Heart left ventricle (tissue), 13 donors: ENCODE results near the gene DGUOK.

Source experiments
- CTCF ChIP-seq, 12 donors: fragments of 200-600 bp; sonication (generic) in 4 of 12; IDR thresholded peaks; one replicate each; pipeline versions ENCODE4 v1.5.0 to v1.8.0; 2018 to 2022; ENCODE audit warnings: antibody characterized with exemption in 12 of 12, mild to moderate bottlenecking in 5 of 12
- POLR2A ChIP-seq, 2 donors: fragments of 450-650 bp; IDR thresholded peaks; one replicate each; pipeline ENCODE4 v1.6.1; 2017; ENCODE audit warnings: antibody characterized with exemption in 2 of 2, mild to moderate bottlenecking in 2 of 2, moderate library complexity in 2 of 2
- donor health status: ischemic (EF 13 %, LVEDD 7.1; RV severe dilation, severe dysfunction).
- donor health status: DM: no; HTN: yes; CAD: no.
- donor health status: DM: no; HTN: no; CAD: no.
- donor health status: ischemic (EF 25% LVEDD 6.9; RV normal size, moderate dysfunction).
- donor health status: ischemic (EF 25% LVEDD 5.7; RV mildly dilated, moderate dysfunction).
- donor health status: ischemic (EF 35%, LVEDD 5.7; RV mildly dilated, moderate dysfunction).
- donor health status: nonischemic (EF 11% LVEDD 7.7; RV severe dilation, severe dysfunction).
- donor health status: DM: yes; HTN: yes; CAD: no.
- donor health status: PGD.
- donor health status: ischemic (EF 29% LVEDD 5.4; RV normal size, mild dysfunction).
- donor health status: nonischemic (EF 23%, LVEDD 6.1; RV moderate dilation, normal function).

GRCh38 chr2:73937899-73938298, 11.2 kb downstream of the DGUOK start:
- TF ChIP-seq CTCF (IDR thresholded peaks at IDR 0.05) (no peak), POLR2A (IDR thresholded peaks at IDR 0.05) (no peak)
